Testis (tissue), 3 donors: ENCODE measurements around the gene ACVRL1. TPM values are rescaled to one million over a fixed set of nuclear protein-coding genes. Genes with fewer than 3 reads are reported as not detected.

Source experiments
- DNase-seq: peaks from one replicate; pipeline ENCODE4 v3.0.0-alpha.2; 2019
- H3K27ac ChIP-seq, 2 donors: fragments of 200-600 bp; sonication (generic); one replicate each; pipeline ENCODE4 v1.5.1; 2019
- H3K27me3 ChIP-seq: fragments of 200-600 bp; sonication (generic); one replicate; pipeline ENCODE4 v1.5.1; 2019
- H3K36me3 ChIP-seq: fragments of 200-600 bp; sonication (generic); one replicate; pipeline ENCODE4 v1.5.1; 2017; ENCODE audit warnings: low read depth; ENCODE audit errors: missing control alignments
- H3K4me1 ChIP-seq: fragments of 200-600 bp; sonication (generic); one replicate; pipeline ENCODE4 v1.5.1; 2019
- H3K4me3 ChIP-seq, 2 donors: fragments of 200-600 bp; sonication (generic); one replicate each; pipeline ENCODE4 v1.5.1; 2017 to 2019
- H3K9me3 ChIP-seq: fragments of 200-600 bp; sonication (generic); one replicate; pipeline ENCODE4 v1.5.1; 2017
- CTCF ChIP-seq, 3 experiments: fragments of 450-650 bp in 2 of 3; fragments of 200-600 bp in 1 of 3; sonication (generic) in 1 of 3; IDR thresholded peaks; one replicate each; pipeline ENCODE4 v1.5.1; 2016 to 2019; ENCODE audit warnings: antibody characterized with exemption in 3 of 3, mild to moderate bottlenecking in 2 of 3, moderate library complexity in 1 of 3
- POLR2A ChIP-seq: fragments of 450-650 bp; IDR thresholded peaks from one replicate; pipeline ENCODE4 v1.6.1; 2017; ENCODE audit warnings: antibody characterized with exemption, mild to moderate bottlenecking, moderate library complexity
- WGBS, 2 donors: methylation state at CpG; one replicate each; pipeline ENCODE4 v1.1.5; 2018; 5-methylcytosine and 5-hydroxymethylcytosine counted together
- intact Hi-C: fragments of 100-400 bp; cut with DNase I; formaldehyde crosslinking; loops from one replicate; pipeline ENCODE4 v1.15.1; 2023; ENCODE audit warnings: low total_unique reads
- polyA plus RNA-seq: library from polyadenylated mRNA; stranded (reverse); fragments of 350-450 nt; fragmentation: Illumina TruSeq; extraction: RNeasy Lipid Tissue Mini Kit (QIAGEN cat#74804); gene quantifications from one replicate; pipeline ENCODE4 v1.2.3, GENCODE V29; 2014; ENCODE audit warnings: low read depth, low replicate concordance; ENCODE audit not compliant: insufficient read depth
- total RNA-seq, 2 donors: library from RNA; depleted of rRNA; stranded (reverse); fragments of >200 nt; gene quantifications; one replicate each; pipeline ENCODE4 v1.2.3, GENCODE V29; 2016

The ACVRL1 gene
- total and polyA plus RNA-seq, 3 donors from 2014 or later: 9.1 to 9.9 (median 9.5) TPM

- H3K27me3 ChIP-seq: no peaks in the 10 kb centered on the region
- no peak for DNase-seq
- H3K27ac ChIP-seq: no peak overlapping the region
- TF ChIP-seq CTCF (IDR thresholded peaks at IDR 0.05) (no peak), POLR2A (no peak)
- WGBS, 2 donors: 81 to 85% methylated on average over 2 of the region's 2 CpGs
- H3K9me3 ChIP-seq: no peaks in the 10 kb centered on the region
- intact Hi-C loops: no loop called here
- no peaks in the 10 kb centered on the region for H3K36me3 ChIP-seq
- H3K4me1 ChIP-seq: no peaks in the 10 kb centered on the region
- H3K4me3 ChIP-seq: no peak overlapping the region
Observed at GRCh38 chr12:51937926-51938325, 30.6 kb downstream of the ACVRL1 start.

GRCh38 chr12:51938726-51939125 lies 31.4 kb downstream of the ACVRL1 start:
- no peaks in the 10 kb centered on the region for H3K9me3 ChIP-seq
- intact Hi-C loops: no loop called here
- WGBS, 2 donors: 94 to 100% methylated on average over 1 to 6 of the region's 6 CpGs
- H3K27me3 ChIP-seq: no peaks in the 10 kb centered on the region
- H3K27ac ChIP-seq: no peak overlapping the region
- DNase-seq: no peak
- H3K4me1 ChIP-seq: no peaks in the 10 kb centered on the region
- H3K36me3 ChIP-seq: no peaks in the 10 kb centered on the region
- H3K4me3 ChIP-seq: no peak overlapping the region
- TF ChIP-seq CTCF (IDR thresholded peaks at IDR 0.05) (no peak), POLR2A (no peak)

- 54 to 56% methylated on average over 15 of the region's 15 CpGs for WGBS, 2 donors
- DNase-seq: no peak
- TF ChIP-seq CTCF (IDR thresholded peaks at IDR 0.05) (no peak), POLR2A (no peak)
- H3K27ac ChIP-seq: no peak overlapping the region
- H3K36me3 ChIP-seq: no peaks in the 10 kb centered on the region
- H3K4me1 ChIP-seq: no peaks in the 10 kb centered on the region
- no peaks in the 10 kb centered on the region for H3K27me3 ChIP-seq
- H3K4me3 ChIP-seq: no peak overlapping the region
- intact Hi-C loops: no loop called here
- no peaks in the 10 kb centered on the region for H3K9me3 ChIP-seq
Observed at GRCh38 chr12:51941011-51941581, 33.8 kb downstream of the ACVRL1 start.

GRCh38 chr12:51941604-51942003 lies 34.3 kb downstream of the ACVRL1 start:
- WGBS, 2 donors: 70 to 77% methylated on average over 4 of the region's 4 CpGs
- intact Hi-C loops: no loop called here
- Histone ChIP-seq H3K27me3 (no peaks in the 10 kb centered on the region), H3K9me3 (no peaks in the 10 kb centered on the region), H3K36me3 (no peaks in the 10 kb centered on the region), H3K4me1 (no peaks in the 10 kb centered on the region), H3K4me3 (no peak overlapping the region), H3K27ac (no peak overlapping the region)
- TF ChIP-seq CTCF (IDR thresholded peaks at IDR 0.05) (no peak), POLR2A (no peak)
- no peak for DNase-seq

GRCh38 chr12:51942056-51942455 lies 34.8 kb downstream of the ACVRL1 start:
- intact Hi-C loops: no loop called here
- DNase-seq: no peak
- Histone ChIP-seq H3K9me3 (no peaks in the 10 kb centered on the region), H3K36me3 (no peaks in the 10 kb centered on the region), H3K27ac (no peak overlapping the region), H3K4me3 (no peak overlapping the region), H3K4me1 (no peaks in the 10 kb centered on the region), H3K27me3 (no peaks in the 10 kb centered on the region)
- TF ChIP-seq CTCF (IDR thresholded peaks at IDR 0.05): no peak
- TF ChIP-seq POLR2A: no peak
- 86 to 96% methylated on average over 7 of the region's 7 CpGs for WGBS, 2 donors
